NB4 (cell line): ENCODE data around the gene ADGRG7.

ENCODE experiments used
- DNase-seq: peaks from one replicate; pipeline ENCODE4 v3.0.0; 2010; ENCODE audit warnings: low read depth
- H3K4me3 ChIP-seq: one replicate; pipeline ENCODE4 v1.5.1; 2011; ENCODE audit warnings: mild to moderate bottlenecking, low read depth, low read length, moderate library complexity
- CTCF ChIP-seq: IDR thresholded peaks from one replicate; pipeline ENCODE4 v1.5.1; 2012; ENCODE audit warnings: low read depth, low read length
- MAX ChIP-seq: IDR thresholded peaks from 2 replicates; pipeline ENCODE4 v1.6.1; 2011; ENCODE audit warnings: low read depth, low read length
- MYC ChIP-seq: IDR thresholded peaks from 2 replicates; pipeline ENCODE4 v1.6.1; 2011; ENCODE audit warnings: low read depth, low read length
- POLR2A ChIP-seq: IDR thresholded peaks from 2 replicates; pipeline ENCODE4 v1.6.1; 2011; ENCODE audit warnings: mild to moderate bottlenecking; ENCODE audit not compliant: insufficient read length; ENCODE audit errors: extremely low read depth

ADGRG7 gene

GRCh38 chr3:100590114-100590839 is 19.1 kb upstream of the ADGRG7 start:
- no peak overlapping the region for H3K4me3 ChIP-seq
- TF ChIP-seq MYC, result no peak
- TF ChIP-seq POLR2A, result no peak
- TF ChIP-seq MAX, result no peak
- peak; percentile 77 for TF ChIP-seq CTCF
- peak; percentile 78 for DNase-seq

GRCh38 chr3:100590840-100591147 is 18.6 kb upstream of the ADGRG7 start:
- no peak for DNase-seq
- TF ChIP-seq POLR2A, result no peak
- TF ChIP-seq MAX, result no peak
- TF ChIP-seq MYC, result no peak
- TF ChIP-seq CTCF, result no peak
- H3K4me3 ChIP-seq, result no peak overlapping the region

- no peak overlapping the region for H3K4me3 ChIP-seq
- no peak for DNase-seq
- TF ChIP-seq MYC (no peak), MAX (no peak), POLR2A (no peak), CTCF (no peak)
These were observed 18.0 kb upstream of the ADGRG7 start for GRCh38 chr3:100591411-100591810.

GRCh38 chr3:100600181-100601042 is 9.0 kb upstream of the ADGRG7 start:
- peak; percentile 54 for DNase-seq
- no peak overlapping the region for H3K4me3 ChIP-seq
- TF ChIP-seq POLR2A, result no peak
- no peak for TF ChIP-seq CTCF

- no peak for DNase-seq
- H3K4me3 ChIP-seq, result no peak overlapping the region
- TF ChIP-seq MAX (no peak), CTCF (no peak), POLR2A (no peak), MYC (no peak)
These were observed 6.6 kb upstream of the ADGRG7 start for GRCh38 chr3:100602506-100603444.
